Natural killer cell (primary cell): ENCODE data around the gene SRL. TPM values are rescaled to one million over a fixed set of nuclear protein-coding genes. Genes with fewer than 3 reads are reported as not detected.

ENCODE experiments used
- ATAC-seq, 3 donors: fragments of 150-1000 bp in 2 of 3; fragments of 200-7000 bp in 1 of 3; cut with Tn5 transposase; 1 replicate in 1 of 3; 2 replicates in 2 of 3; pipeline ENCODE4 v1.10.0; 2021; ENCODE audit warnings: mild to moderate bottlenecking in 2 of 3, moderate library complexity in 2 of 3
- DNase-seq, 2 donors: peaks; one replicate each; pipeline versions ENCODE4 v3.0.0 to v3.0.0-alpha.2; 2013 to 2021; ENCODE audit warnings: mixed read lengths in 1 of 2
- H3K27ac ChIP-seq: one replicate; pipeline ENCODE4 v1.5.1; 2013; ENCODE audit warnings: mild to moderate bottlenecking, low read length
- H3K27me3 ChIP-seq: one replicate; pipeline ENCODE4 v1.6.1; 2013; ENCODE audit warnings: low read length; ENCODE audit not compliant: control insufficient read depth, insufficient read depth
- H3K36me3 ChIP-seq: one replicate; pipeline ENCODE4 v1.6.1; 2013; ENCODE audit warnings: low read length; ENCODE audit not compliant: control insufficient read depth, insufficient read depth
- H3K4me1 ChIP-seq: one replicate; pipeline ENCODE4 v1.6.1; 2013; ENCODE audit warnings: low read length; ENCODE audit not compliant: control insufficient read depth, insufficient read depth
- H3K4me3 ChIP-seq: one replicate; pipeline ENCODE4 v1.5.1; 2013; ENCODE audit warnings: low read length
- H3K9me3 ChIP-seq: one replicate; pipeline ENCODE4 v1.6.1; 2013; ENCODE audit warnings: low read length; ENCODE audit not compliant: control insufficient read depth, insufficient read depth
- H3K27ac Mint-ChIP-seq, 2 donors: one replicate each; pipeline ENCODE4 v1.8.0; 2022; ENCODE audit warnings: mild to moderate bottlenecking in 2 of 2, mixed read lengths in 2 of 2, moderate library complexity in 1 of 2
- H3K27me3 Mint-ChIP-seq, 2 donors: one replicate each; pipeline ENCODE4 v1.8.0; 2022; ENCODE audit warnings: low read depth in 2 of 2, mixed read lengths in 2 of 2
- H3K36me3 Mint-ChIP-seq: one replicate; pipeline ENCODE4 v1.8.0; 2022; ENCODE audit warnings: mixed read lengths
- H3K4me1 Mint-ChIP-seq, 2 donors: one replicate each; pipeline ENCODE4 v1.8.0; 2022; ENCODE audit warnings: mixed read lengths in 2 of 2
- H3K4me3 Mint-ChIP-seq: one replicate; pipeline ENCODE4 v1.8.0; 2022; ENCODE audit warnings: mild to moderate bottlenecking, moderate library complexity, mixed read lengths
- H3K9me3 Mint-ChIP-seq, 2 donors: one replicate each; pipeline ENCODE4 v1.8.0; 2022; ENCODE audit warnings: mixed read lengths in 2 of 2
- CTCF ChIP-seq: fragments of 200-600 bp; IDR thresholded peaks from one replicate; pipeline ENCODE4 v1.8.0; 2022; ENCODE audit warnings: antibody characterized with exemption
- WGBS: methylation state at CpG from one replicate; pipeline ENCODE4 v1.1.7; 2013; ENCODE audit warnings: missing lambda C conversion rate; ENCODE audit not compliant: insufficient coverage; 5-methylcytosine and 5-hydroxymethylcytosine counted together
- intact Hi-C: fragments of 100-400 bp; cut with micrococcal nuclease; formaldehyde crosslinking; loops from one replicate; pipeline ENCODE4 v1.14.2; 2022
- total RNA-seq, 4 donors: library from RNA; stranded (reverse); fragments of 120-200 nt in 1 of 4; gene quantifications; one replicate each; pipeline versions ENCODE4 v1.2.3 to v1.2.4, GENCODE V29; 2013 to 2022

Gene SRL
- total RNA-seq, 3 donors from 2014 or later (not counting 1 experiment from before 2014, with no cell fraction given) = not detected

DNA sequence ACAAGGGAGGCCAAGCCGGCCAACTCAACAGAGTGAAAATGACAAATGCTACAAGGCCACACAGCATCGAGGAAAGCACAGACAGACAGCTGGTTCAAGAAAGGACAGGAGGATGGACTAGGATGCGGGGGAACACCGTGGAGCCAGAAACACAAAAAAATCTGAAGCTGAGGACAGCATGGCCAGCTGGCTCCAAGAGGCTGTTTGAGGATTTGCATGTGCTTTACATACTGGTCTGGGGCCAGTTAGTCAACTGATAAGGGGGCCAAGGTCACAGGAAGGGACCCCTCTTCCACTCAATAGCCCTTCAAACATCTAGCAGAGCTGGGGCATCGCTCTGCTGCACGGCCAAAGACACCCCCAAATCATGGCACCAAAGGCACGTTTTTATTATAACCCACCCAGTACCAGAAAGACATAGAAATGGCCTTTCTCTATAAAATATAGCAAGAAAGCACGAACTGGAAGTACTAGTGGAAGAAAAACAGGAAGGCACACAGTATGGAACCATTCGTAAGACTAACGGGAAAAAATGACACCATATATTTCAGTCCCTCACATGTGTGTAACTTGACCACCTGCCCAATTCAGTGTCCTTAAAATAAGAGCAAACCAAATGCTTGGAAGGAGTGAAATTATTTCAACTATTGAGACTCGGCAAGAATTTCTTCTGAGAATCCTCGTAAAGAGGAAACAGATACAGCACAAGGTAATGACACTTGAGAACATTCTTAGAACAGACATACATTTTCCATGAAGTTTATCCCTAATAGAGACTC lies 7.8 kb upstream of the SRL start:
- H3K27ac ChIP-seq = no peak overlapping the region
- no peaks in the 10 kb centered on the region for H3K27me3 Mint-ChIP-seq
- H3K4me1 Mint-ChIP-seq = peaks cover 0 to 9% of the 10 kb centered on the region in 2 donors
- no peak overlapping the region for H3K27ac Mint-ChIP-seq
- no peaks in the 10 kb centered on the region for H3K36me3 Mint-ChIP-seq
- no peaks in the 10 kb centered on the region for H3K9me3 Mint-ChIP-seq
- ATAC-seq (no peak), DNase-seq (no peak)
- TF ChIP-seq CTCF = no peak
- H3K4me3 Mint-ChIP-seq = no peak overlapping the region
- intact Hi-C loops = loop anchor here (5.0 to 10.0 kb wide), 4 partner anchors 132 to 518 kb away; partner anchors contain the start of genes ADCY9, UBALD1 and ZNF500
- 94% methylated on average over 11 of the region's 12 CpGs for WGBS
- no peaks in the 10 kb centered on the region for H3K9me3 ChIP-seq
- no peaks in the 10 kb centered on the region for H3K36me3 ChIP-seq
- no peaks in the 10 kb centered on the region for H3K27me3 ChIP-seq
- peaks cover 16% of the 10 kb centered on the region for H3K4me1 ChIP-seq
- no peak overlapping the region for H3K4me3 ChIP-seq

DNA sequence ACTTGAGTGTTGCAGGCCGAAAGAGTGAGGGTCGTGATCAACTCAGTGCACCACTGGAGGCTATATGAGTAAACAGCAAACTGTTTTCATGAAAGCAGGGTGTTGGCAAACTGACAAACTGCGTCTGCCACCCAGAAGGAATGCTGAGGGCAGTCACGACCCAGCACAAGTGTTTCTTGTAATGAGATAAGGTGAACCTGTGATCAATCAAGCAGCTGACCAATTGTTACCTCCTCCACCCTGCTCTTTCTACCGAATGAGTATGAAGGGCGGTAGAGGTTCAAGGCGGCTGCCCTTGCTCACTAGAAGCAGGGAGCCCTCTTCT lies 5.5 kb upstream of the SRL start:
- H3K4me3 Mint-ChIP-seq = no peak overlapping the region
- H3K27me3 Mint-ChIP-seq = peaks cover 4 to 7% of the 10 kb centered on the region in 2 donors
- no peaks in the 10 kb centered on the region for H3K9me3 ChIP-seq
- no peaks in the 10 kb centered on the region for H3K4me1 Mint-ChIP-seq
- no peak overlapping the region for H3K27ac ChIP-seq
- no peaks in the 10 kb centered on the region for H3K36me3 Mint-ChIP-seq
- H3K4me1 ChIP-seq = no peaks in the 10 kb centered on the region
- ATAC-seq (no peak), DNase-seq (no peak)
- WGBS = 86% methylated on average over 7 of the region's 7 CpGs
- no peaks in the 10 kb centered on the region for H3K27me3 ChIP-seq
- no peak overlapping the region for H3K27ac Mint-ChIP-seq
- H3K4me3 ChIP-seq = no peak overlapping the region
- H3K36me3 ChIP-seq = no peaks in the 10 kb centered on the region
- no peak for TF ChIP-seq CTCF
- H3K9me3 Mint-ChIP-seq = no peaks in the 10 kb centered on the region
- intact Hi-C loops = no loop called here

DNA sequence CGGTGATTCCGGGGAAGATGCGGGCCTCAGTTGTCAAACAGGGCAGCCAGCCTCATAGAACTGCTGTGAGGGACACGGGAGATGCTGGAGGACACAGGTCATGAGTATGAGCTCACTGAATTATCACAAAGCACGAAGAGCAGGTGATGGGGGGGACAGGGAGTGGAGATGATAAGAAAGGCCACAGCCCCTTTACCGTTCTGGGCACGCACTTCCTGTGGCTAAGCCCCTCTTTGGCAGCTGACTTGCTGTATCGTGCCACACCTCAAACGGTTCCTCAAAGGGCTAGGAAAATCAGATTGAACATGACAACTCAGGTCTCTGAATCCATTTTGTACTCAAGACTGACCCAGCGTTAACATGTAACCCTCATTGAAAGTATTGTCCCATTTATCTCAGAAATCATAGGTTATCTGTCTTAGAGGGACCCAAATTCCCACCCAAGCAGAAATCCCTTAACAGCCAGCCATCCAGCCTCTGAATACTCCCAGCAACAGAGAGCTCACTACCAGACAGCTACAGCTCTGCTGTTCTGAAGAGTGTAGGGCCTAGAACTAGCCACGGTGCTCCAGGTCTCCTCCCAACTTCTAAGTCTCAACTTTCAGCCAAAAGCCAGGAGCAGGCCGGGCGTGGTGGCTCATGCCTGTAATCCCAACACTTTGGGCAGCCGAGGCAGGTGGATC lies 5.0 kb upstream of the SRL start:
- Mint-ChIP-seq H3K27ac (no peak overlapping the region), H3K4me1 (no peaks in the 10 kb centered on the region), H3K4me3 (no peak overlapping the region), H3K36me3 (no peaks in the 10 kb centered on the region), H3K9me3 (no peaks in the 10 kb centered on the region), H3K27me3 (peaks cover 4 to 7% of the 10 kb centered on the region in 2 donors)
- intact Hi-C loops = no loop called here
- Histone ChIP-seq H3K27me3 (no peaks in the 10 kb centered on the region), H3K4me3 (no peak overlapping the region), H3K4me1 (no peaks in the 10 kb centered on the region), H3K9me3 (no peaks in the 10 kb centered on the region), H3K27ac (no peak overlapping the region), H3K36me3 (no peaks in the 10 kb centered on the region)
- ATAC-seq (no peak), DNase-seq (no peak)
- 66% methylated on average over 14 of the region's 14 CpGs for WGBS
- TF ChIP-seq CTCF = no peak
